GM23248 (cell line): ENCODE measurements around the gene MGAT5.

ENCODE experiments used
- EZH2 ChIP-seq: fragments of 200-600 bp; sonication (generic); IDR thresholded peaks from 2 replicates; pipeline ENCODE4 v1.6.1; 2018; ENCODE audit warnings: antibody characterized with exemption, mild to moderate bottlenecking; ENCODE audit not compliant: insufficient read depth, poor library complexity, severe bottlenecking
- EZH2phosphoT487 ChIP-seq: fragments of 200-600 bp; sonication (generic); IDR thresholded peaks from 2 replicates; pipeline ENCODE4 v1.6.1; 2018; ENCODE audit warnings: antibody characterized with exemption, moderate library complexity, mild to moderate bottlenecking, low read depth; ENCODE audit not compliant: insufficient read depth

DNA sequence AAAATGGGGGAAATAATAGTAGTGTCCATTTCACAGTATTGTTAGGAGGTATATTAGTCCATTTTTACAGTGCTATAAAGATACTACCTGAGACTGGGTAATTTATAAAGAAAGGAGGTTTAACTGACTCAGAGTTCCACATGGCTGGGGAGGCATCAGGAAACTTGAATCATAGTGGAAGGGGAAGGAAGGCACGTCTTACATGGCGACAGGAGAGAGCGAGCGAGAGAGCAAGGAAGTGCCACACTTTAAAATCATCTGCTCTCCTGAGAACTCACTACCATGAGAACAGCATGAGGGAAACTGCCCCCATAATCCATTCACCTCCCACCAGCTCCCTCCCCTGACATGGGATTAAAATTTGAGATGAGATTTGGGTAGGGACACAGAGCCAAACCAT, 23.4 kb downstream of the MGAT5 start:
- TF ChIP-seq EZH2 (no peak), EZH2phosphoT487 (no peak)
